SK-N-SH (cell line): Measurements from ENCODE around the gene SCO2. TPM values are rescaled to one million over a fixed set of nuclear protein-coding genes. Genes with fewer than 3 reads are reported as not detected.
A peak's percentile ranks its signal among the peaks of the same experiment; 100 is the strongest.

Experiments
- CHD2 ChIP-seq: fragments of 150-350 bp; IDR thresholded peaks from 2 replicates; pipeline ENCODE4 v1.6.1; 2018; ENCODE audit warnings: low read length; ENCODE audit not compliant: partially characterized antibody
- ELF1 ChIP-seq: IDR thresholded peaks from 2 replicates; pipeline ENCODE4 v1.4.0; 2012
- FOSL2 ChIP-seq: IDR thresholded peaks from 2 replicates; pipeline ENCODE4 v1.4.0; 2012; ENCODE audit warnings: low read depth, mild to moderate bottlenecking, moderate library complexity, borderline replicate concordance
- FOXM1 ChIP-seq: IDR thresholded peaks from 2 replicates; pipeline ENCODE4 v1.4.0; 2012; ENCODE audit warnings: low read depth, mild to moderate bottlenecking
- GATA2 ChIP-seq: sonication (generic); formaldehyde crosslinking; IDR thresholded peaks from 2 replicates; pipeline ENCODE4 v1.5.0; 2020; ENCODE audit warnings: mild to moderate bottlenecking, missing genetic modification reagents
- JUND ChIP-seq: IDR thresholded peaks from 2 replicates; pipeline ENCODE4 v1.4.0; 2012
- MEF2A ChIP-seq: IDR thresholded peaks from 2 replicates; pipeline ENCODE4 v1.4.0; 2012; ENCODE audit warnings: low read depth, borderline replicate concordance
- MXI1 ChIP-seq: IDR thresholded peaks from 2 replicates; pipeline ENCODE4 v1.6.1; 2012; ENCODE audit warnings: mild to moderate bottlenecking, low read depth, low read length, improper control_type of control experiment
- NRF1 ChIP-seq: IDR thresholded peaks from 2 replicates; pipeline ENCODE4 v1.6.1; 2012; ENCODE audit warnings: low read depth, mild to moderate bottlenecking, low read length
- PBX3 ChIP-seq: IDR thresholded peaks from 2 replicates; pipeline ENCODE4; 2012
- RAD21 ChIP-seq: IDR thresholded peaks from 2 replicates; pipeline ENCODE4 v1.6.1; 2012; ENCODE audit warnings: mild to moderate bottlenecking, low read length
- RCOR1 ChIP-seq: fragments of 150-350 bp; IDR thresholded peaks from 2 replicates; pipeline ENCODE4 v1.6.1; 2017; ENCODE audit warnings: antibody characterized with exemption, low read length
- SIN3A ChIP-seq: IDR thresholded peaks from 2 replicates; pipeline ENCODE4 v1.6.1; 2012; ENCODE audit warnings: low read depth, mild to moderate bottlenecking, low read length, moderate library complexity, borderline replicate concordance
- SMC3 ChIP-seq: IDR thresholded peaks from 2 replicates; pipeline ENCODE4 v1.6.1; 2012; ENCODE audit warnings: low read depth, low read length, improper control_type of control experiment
- TAF1 ChIP-seq: IDR thresholded peaks from 2 replicates; pipeline ENCODE4 v1.6.1; 2012; ENCODE audit warnings: low read depth, mild to moderate bottlenecking, low read length, moderate library complexity, borderline replicate concordance
- TEAD4 ChIP-seq: IDR thresholded peaks from 2 replicates; pipeline ENCODE4 v1.4.0; 2012; ENCODE audit warnings: mild to moderate bottlenecking, borderline replicate concordance; ENCODE audit not compliant: insufficient read depth
- USF2 ChIP-seq: fragments of 150-350 bp; IDR thresholded peaks from 2 replicates; pipeline ENCODE4 v1.6.1; 2017; ENCODE audit warnings: antibody characterized with exemption, low read length, low read depth, borderline replicate concordance
- ZBTB33 ChIP-seq: IDR thresholded peaks from 2 replicates; pipeline ENCODE4 v1.4.0; 2012; ENCODE audit warnings: low read depth, borderline replicate concordance
- polyA plus RNA-seq, 3 experiments: library from polyadenylated mRNA; depleted of rRNA; stranded (reverse); fragments of >200 nt; gene quantifications; 2 replicates each; pipeline ENCODE4 v1.2.3, GENCODE V29; 2012
- TF ChIP-seq, protein P1 (sequence below): fragments of 200-600 bp; sonication (generic); IDR thresholded peaks from 2 replicates; pipeline ENCODE4 v1.6.1; 2017; ENCODE audit warnings: antibody characterized with exemption, mild to moderate bottlenecking, moderate library complexity

The SCO2 gene
- polyA plus RNA-seq, 1 of the 3 experiments (the other 2 are of a cell fraction) = 4.0 TPM

DNA sequence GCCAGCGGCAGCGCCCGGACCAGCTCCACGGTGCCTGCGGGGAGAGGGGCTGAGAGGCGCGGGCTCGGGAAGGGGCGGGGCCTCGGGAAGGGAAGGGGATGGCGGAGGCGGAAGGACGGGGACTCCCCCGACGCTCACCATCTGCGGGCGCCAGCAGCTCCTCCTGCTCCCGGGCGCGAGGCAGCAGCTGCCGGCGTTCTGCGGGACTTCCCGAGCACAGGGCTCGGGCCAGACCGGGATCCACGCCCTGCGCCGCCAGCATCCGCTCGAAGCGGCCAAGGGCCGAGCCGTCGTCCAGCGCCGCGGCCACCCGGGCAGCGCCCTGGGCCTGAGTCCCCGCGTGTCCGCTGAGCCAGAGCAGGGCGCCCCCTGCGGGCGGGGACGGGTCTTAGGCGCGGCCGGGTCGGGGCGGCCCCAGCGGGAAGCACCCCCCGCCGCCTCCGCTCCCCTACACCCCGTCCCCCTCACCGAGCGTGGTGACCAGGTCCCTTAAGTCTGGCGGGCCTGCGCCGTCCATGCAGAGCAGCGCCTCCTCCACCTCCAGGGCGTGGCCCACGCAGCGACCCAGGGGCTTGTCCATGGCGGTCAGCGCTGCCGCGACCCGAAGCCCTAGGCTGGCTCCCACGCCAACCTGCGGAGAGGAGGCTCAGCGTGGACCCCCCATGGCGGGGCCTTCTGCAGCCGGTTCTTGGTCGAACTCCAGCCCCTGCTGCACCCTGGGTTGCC lies 873 bp upstream of the SCO2 start (continued):
- no peak for TF ChIP-seq USF2
- TF ChIP-seq, protein P1, sequence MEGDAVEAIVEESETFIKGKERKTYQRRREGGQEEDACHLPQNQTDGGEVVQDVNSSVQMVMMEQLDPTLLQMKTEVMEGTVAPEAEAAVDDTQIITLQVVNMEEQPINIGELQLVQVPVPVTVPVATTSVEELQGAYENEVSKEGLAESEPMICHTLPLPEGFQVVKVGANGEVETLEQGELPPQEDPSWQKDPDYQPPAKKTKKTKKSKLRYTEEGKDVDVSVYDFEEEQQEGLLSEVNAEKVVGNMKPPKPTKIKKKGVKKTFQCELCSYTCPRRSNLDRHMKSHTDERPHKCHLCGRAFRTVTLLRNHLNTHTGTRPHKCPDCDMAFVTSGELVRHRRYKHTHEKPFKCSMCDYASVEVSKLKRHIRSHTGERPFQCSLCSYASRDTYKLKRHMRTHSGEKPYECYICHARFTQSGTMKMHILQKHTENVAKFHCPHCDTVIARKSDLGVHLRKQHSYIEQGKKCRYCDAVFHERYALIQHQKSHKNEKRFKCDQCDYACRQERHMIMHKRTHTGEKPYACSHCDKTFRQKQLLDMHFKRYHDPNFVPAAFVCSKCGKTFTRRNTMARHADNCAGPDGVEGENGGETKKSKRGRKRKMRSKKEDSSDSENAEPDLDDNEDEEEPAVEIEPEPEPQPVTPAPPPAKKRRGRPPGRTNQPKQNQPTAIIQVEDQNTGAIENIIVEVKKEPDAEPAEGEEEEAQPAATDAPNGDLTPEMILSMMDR = peak; percentile 65
- no peak for TF ChIP-seq SMC3
- no peak for TF ChIP-seq RCOR1
- TF ChIP-seq ELF1 = no peak
- TF ChIP-seq JUND = no peak
- no peak for TF ChIP-seq FOXM1
- no peak for TF ChIP-seq ZBTB33
- no peak for TF ChIP-seq MEF2A
- 0 out of 2 replicates have a peak, but pooled peaks have one; percentile 4 for TF ChIP-seq TAF1
- TF ChIP-seq PBX3 = 0 out of 2 replicates have a peak, but pooled peaks have one; percentile 4
- no peak for TF ChIP-seq MXI1
- no peak for TF ChIP-seq RAD21
- no peak; the same call in 1 of the 2 replicates for TF ChIP-seq NRF1
- TF ChIP-seq FOSL2 = no peak
- TF ChIP-seq CHD2 = no peak
- TF ChIP-seq GATA2 = no peak
- TF ChIP-seq SIN3A = no peak
- TF ChIP-seq TEAD4 = no peak
